ENCODE data around the gene SNRPA.
"Not testable (repeated sequence)": the region's sequence is repeated elsewhere in the genome, so short reads cannot be mapped to it uniquely, and the experiment has no call there.

The SNRPA gene

DNA sequence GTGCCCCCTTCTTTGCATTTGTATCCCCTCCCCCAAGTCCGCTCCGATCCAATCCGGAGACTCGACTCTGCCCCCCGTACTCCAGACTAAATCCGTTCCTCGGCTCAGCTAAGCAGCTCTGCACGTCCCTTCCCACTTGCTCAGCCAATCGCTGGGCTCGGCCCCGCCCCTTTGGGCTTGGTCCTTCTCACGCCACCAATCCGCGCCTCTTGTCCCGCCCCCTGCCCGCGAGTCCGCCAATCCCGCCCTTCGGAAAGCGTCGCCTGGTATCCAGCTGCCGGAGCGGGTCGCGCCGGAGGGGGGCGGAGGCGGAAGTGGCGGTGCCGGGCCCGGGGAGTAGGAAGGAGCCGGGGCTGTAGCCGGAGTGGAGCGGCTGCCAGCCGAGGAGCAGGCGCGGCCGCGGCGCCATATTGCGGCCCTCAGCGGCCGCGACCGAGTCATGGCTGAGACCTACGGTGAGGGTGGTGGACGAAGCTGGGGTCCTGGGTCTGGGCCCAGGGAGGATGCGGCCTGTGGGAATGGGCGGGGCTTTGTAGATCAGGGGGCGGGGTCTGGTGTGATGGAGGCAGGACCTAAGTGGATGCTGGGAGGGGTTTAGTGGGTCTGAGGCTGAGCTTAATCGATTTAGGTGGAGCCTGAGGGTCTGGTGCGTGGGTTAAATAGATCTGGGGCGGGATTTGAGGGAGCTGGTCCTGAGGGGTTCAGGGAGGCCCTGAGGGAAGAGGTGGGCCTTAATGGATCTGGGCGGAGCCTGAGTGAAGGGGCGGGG lies 27.1 kb downstream of the SNRPA start, which contains the start of gene RAB4B:
Gene RAB4B, plus strand, starts transcription at position 311 of the 769 bp plus-strand sequence. Its CDS starts 129 bp downstream, at position 440.
- peak; percentile 99 for DNase-seq

DNA sequence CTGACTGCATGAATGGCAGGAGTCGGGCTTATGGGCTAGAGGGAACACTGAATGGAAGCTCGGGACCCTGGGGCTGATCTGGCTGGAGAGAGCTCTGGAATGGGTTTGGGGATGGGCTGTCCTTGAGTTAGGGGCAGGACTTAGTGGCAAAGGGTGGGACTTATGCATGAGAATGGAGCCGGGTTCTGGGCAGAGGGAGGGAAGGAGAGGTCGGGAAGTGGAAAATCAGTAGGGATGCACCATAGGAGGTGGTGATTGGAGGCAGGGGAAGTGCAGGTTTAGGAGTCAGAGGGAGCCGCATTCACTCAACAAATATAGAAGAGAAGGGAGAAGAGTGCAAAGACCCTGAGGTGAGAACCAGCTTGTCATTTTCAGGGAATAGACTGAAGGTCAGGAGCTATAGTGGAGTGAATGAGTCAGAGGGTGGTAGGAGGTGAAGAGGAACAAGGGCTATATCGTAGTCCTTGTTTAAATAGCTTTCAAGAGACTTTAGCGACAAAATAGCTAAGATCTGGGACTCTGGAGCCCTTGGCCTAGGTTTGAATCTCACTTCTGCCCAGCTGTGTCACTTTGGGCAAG lies 27.8 kb downstream of the SNRPA start:
- DNase-seq, result no peak

GRCh38 chr19:40780582-40780981 lies 29.6 kb downstream of the SNRPA start:
- DNase-seq, result no peak

DNA sequence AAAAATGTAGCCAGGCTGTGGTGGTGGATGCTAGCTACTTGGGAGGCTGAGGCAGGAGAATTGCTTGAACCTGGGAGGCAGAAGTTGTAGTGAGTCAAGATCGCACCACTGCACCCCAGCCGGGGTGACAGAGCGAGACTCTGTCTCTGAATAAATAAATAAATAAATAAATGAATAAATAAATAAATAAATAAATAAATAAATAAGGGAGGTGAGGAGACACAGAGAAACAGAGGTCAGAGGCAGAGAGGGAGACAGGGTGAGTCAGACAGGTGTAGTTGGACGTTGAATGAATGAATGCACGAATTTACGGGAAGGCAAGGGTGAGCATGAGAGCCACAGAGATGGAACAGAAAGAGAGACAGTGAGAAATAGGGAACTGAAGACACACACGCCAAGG lies 30.1 kb downstream of the SNRPA start:
- DNase-seq, result no peak

DNA sequence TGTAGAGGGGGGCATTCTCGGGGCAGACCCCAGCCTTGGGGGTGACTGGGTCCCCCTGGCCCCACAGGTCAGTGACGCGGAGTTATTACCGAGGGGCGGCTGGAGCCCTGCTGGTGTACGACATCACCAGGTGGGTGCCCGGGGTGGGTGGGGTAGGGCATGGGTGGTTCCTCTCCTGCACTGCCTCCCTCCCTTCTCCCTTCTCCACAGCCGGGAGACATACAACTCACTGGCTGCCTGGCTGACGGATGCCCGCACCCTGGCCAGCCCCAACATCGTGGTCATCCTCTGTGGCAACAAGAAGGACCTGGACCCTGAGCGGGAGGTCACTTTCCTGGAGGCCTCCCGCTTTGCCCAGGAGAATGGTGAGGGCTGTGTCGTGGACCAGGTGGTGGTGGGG lies 32.7 kb downstream of the SNRPA start:
- DNase-seq, result no peak

DNA sequence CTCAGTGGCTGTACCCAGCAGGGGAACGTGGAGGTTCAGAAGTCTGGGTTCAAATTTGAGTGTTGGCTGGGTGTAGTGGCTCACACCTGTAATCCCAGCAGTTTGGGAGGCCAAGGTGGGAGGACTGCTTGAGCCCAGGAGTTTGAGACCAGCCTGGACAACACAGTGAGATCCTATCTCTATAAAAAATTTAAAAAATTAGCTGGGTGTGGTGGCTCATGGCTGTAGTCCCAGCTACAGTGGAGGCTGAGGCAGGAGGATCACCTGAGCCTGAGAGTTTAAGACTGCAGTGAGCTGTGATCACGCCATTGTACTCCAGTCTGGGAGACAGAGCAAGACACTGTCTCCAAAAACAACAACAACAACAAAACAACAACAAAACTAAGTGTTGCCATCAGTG lies 33.1 kb downstream of the SNRPA start:
- DNase-seq, result not testable (repeated sequence)

DNA sequence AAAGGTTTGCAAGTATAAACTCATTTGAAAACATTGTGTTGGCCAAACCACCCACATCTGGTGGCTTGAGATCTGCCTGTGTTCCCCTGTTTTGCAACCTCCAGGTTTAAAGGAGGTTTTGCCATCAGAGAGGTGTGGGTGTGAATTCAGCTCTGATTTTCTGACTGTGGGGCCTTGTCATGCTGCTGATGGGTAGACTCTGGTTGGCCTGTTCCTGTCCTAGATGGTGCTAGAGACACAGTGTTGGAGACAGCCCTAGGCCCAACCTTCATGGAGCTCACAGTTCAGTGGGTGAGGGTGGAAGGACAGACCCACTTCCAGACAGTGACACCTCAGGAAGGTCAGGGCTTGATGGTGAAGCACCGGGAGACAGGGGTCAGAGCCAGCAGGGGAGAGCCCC lies 34.5 kb downstream of the SNRPA start:
- no peak for DNase-seq

DNA sequence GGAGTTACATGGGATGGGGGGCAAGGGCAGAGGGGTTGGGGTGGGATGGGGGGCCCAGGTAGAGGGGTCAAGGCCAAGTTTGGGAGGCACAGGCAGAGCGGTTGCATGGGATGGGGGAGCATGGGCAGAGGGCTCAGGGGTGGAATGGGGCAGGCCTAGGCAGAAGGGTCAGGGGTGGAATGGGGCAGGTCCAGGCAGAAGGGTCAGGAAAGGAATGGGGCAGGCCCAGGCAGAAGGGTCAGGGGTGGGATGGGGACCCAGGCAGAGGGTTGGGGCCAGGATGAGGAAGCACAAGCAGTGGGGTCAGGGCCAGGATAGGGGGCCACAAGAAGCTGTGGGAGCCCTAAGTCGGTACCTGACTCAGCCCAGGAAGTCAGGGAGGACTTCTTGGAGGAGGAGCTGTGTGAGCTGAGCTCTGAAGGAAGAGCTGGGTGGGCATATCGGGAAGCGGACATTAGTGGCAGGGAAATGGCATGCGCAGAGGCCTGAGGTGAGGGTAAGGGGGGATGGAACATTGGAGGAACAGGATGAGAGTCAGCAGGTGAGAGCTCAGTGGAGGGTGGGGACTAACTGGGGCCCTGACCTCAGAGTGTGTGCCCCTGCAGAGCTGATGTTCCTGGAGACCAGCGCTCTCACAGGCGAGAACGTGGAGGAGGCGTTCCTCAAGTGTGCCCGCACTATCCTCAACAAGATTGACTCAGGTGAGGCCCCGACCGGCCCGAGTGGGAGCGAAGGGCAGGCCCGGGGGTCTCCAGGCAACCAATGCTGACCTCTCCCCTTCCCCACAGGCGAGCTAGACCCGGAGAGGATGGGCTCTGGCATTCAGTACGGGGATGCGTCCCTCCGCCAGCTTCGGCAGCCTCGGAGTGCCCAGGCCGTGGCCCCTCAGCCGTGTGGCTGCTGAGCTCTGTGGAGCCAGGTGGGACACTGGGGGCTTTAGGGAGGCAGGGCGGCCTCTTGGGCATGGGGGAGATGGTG lies 35.3 kb downstream of the SNRPA start:
- no peak for DNase-seq

DNA sequence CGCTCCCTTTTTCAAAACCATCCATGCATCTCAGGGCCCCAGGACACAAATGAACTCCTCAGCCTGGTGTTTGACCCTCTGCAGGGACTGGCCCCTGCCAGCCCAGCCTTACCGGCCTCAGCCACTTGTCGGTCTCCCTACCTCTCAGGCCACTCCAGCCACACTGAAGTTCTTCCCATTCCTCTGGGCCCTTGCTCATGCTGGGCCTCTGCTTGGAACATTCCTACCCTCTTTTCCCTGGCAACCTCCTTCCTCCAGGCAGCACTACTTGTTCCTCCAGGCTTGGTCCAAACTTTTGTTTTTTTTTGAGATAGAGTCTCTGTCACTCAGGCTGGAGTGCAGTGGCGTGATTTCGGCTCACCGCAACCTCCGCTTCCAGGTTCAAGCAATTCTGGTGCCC lies 40.3 kb downstream of the SNRPA start:
- no peak for DNase-seq

- DNase-seq, result no peak
These were observed 41.0 kb downstream of the SNRPA start for GRCh38 chr19:40791996-40792395.

DNA sequence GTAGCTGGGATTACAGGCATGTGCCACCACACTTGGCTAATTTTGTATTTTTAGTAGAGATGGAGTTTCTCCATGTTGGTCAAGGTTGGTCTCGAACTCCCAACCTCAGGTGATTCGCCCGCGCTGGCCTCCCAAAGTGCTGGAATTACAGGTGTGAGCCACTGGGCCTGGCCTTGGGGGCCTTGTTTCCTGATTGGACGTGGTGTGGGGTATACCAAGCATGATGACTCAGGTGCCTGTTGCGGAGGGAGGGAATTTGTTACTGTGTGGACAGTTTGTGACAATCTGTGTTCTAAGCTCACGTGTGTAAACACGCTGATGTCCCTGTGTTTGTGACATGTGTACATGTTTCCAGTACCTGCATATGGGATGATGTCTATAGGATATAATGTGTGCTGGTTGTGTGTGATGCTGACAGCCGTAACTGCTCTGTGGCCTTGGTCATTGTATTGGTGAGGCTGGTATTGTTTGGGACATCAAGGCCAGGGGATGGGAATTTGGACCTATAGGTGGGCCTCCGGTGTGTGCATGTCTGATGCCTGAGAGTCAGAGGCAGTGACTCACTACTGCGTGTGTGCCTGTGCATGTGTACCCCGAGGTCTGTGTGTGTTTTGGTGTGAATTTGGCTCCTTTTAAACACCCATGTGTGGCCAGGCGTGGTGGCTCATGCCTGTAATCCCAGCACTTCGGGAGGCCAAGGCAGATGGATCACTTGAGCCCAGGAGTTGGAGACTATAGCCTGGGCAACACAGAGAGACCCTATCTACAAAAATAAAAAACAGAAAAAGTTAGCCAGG lies 46.4 kb downstream of the SNRPA start:
- DNase-seq, result no peak

- peak; percentile 73 for DNase-seq
These were observed 47.1 kb downstream of the SNRPA start for GRCh38 chr19:40797963-40798682.

- DNase-seq, result peak; percentile 100
These were observed 47.9 kb downstream of the SNRPA start, which contains the start of gene EGLN2 for GRCh38 chr19:40798683-40799557. TSS of gene EGLN2 (plus strand) at chr19:40799191. CDS start at chr19:40800573, 1,382 bp downstream.

- peak; percentile 40 for DNase-seq
These were observed 48.7 kb downstream of the SNRPA start for GRCh38 chr19:40799558-40800338.

- peak; percentile 36 for DNase-seq
These were observed 49.5 kb downstream of the SNRPA start for GRCh38 chr19:40800339-40800996.

- no peak for DNase-seq
These were observed 50.0 kb downstream of the SNRPA start for GRCh38 chr19:40800997-40801377.

DNA sequence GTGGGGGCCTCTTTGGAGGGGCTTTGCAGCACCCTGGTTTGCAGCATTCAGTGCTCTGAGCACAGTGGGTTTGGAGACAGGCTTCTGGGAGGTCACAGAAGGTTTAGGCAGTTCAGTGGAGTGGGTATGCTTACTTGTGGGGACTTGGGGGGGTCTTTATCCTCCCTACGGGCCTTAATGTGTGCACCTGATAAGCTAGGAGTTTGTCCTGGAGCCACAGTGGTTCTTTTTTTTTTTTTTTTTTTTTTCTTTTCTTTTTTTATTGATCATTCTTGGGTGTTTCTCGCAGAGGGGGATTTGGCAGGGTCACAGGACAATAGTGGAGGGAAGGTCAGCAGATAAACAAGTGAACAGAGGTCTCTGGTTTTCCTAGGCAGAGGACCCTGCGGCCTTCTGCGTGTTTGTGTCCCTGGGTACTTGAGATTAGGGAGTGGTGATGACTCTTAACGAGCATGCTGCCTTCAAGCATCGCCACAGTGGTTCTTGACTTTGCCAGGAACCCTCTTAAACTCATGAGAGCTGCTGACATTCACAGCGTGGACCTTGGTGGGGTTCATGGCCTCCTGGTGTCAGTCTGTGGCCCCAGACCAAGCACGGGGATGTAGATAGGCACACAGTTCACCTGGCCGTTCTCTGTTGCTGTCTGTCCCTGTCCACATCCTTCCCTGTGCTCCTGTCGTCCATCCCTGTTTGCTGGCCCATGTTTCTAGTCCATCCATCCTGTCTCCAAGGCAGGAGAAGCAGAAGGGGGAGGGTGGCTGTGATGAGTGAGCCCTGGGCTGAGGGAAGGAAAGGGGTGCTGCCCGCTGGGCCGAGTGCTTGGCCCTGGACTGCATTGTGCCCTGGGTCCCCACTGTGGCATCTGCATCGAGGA lies 50.7 kb downstream of the SNRPA start:
- DNase-seq, result no peak
